Activated naive CD8-positive, alpha-beta T cell treated with anti-CD3 and anti-CD28 coated beads, Interleukin-2, amount 50 U/mL, for 16 hours (primary cell): ENCODE data around the gene ADGRL1.

Experiments
- DNase-seq: peaks from one replicate; pipeline ENCODE4 v3.0.0-alpha.2; 2020; ENCODE audit warnings: low read depth, low spot score

ADGRL1 gene

GRCh38 chr19:14112809-14113385 is 93.1 kb downstream of the ADGRL1 start:
- DNase-seq: no peak

DNA sequence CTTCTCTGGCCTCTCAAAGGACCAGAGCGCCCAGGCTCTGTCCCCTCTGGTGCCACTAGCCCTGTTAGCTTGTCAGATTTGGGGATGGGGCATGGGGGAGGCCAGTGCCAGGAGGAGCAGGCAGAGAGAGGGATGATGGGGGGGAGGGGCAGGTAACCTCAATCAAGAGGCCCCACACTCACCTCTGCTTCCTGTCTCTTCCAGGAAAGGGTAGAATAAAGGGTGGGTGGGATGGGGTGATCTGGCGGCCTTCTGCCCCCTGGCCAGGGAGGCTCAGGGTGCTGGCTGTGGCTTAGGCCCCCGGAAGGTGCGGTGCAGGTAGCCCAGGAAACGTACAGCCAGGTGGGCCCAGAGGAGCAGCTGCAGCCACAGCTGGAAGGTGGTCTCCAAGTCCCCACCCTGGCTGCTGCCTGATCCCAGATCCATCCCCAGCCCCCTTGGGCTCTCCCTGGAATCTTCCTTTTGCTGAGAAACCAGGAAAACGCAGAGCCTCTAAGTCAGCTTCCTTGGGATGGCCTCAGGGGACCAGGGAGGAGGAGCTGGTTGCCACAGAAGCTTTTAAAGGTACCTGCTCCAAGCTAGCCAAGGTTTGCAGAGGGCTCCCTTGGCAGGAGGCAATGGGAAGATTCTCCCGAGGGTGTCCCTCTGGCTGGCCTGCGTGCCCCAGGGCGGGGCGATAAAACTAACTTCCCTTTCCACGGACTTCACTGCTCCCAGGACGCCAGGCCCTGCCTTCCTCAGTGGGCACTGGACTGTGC is 93.7 kb downstream of the ADGRL1 start:
- no peak for DNase-seq

GRCh38 chr19:14111486-14111885 is 94.5 kb downstream of the ADGRL1 start:
- DNase-seq: no peak

DNA sequence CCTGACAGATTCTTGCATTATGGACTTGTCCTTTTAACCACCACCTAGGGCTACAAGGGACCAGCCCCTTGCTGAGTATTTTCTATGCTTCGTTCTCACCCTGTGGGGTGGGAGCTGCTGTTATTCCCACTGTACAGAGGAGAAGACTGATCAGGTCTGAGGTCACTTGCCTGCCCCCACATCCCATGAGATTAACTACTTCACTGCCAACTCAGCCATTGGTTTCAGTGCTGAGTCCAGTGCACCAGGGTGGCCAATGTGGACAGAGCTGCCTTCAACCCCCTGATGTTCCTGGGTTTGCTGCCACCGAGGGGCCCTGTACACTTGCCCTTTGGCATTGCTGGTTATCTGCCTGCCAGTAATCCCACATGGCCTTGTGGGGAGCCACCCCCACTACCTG is 95.3 kb downstream of the ADGRL1 start:
- DNase-seq: no peak

GRCh38 chr19:14107581-14108461 is 98.1 kb downstream of the ADGRL1 start:
- DNase-seq: no peak

DNA sequence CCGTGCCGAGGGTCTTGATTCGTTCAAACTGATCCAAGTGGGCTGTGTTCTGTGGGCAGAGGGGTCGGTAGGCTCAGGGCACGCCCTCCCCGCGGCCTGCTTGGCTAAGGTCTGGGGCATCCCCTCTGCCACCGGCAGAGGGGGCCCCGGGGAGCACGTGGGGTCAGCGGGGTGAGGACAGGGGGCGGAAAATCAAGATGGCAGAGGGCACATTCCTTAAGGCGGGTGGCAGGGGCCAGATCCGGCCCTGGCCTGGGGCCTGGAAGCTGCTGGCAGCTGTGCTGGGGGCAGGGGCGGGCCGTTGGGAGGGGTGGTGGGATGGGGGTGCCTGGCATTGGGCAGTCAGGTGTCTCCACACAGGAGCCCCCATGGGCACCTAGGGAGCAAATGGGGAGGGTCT is 99.1 kb downstream of the ADGRL1 start:
- DNase-seq: no peak

- no peak for DNase-seq
Observed at GRCh38 chr19:14105680-14106079, 100.3 kb downstream of the ADGRL1 start.

GRCh38 chr19:14103310-14103709 is 102.7 kb downstream of the ADGRL1 start:
- DNase-seq: no peak

DNA sequence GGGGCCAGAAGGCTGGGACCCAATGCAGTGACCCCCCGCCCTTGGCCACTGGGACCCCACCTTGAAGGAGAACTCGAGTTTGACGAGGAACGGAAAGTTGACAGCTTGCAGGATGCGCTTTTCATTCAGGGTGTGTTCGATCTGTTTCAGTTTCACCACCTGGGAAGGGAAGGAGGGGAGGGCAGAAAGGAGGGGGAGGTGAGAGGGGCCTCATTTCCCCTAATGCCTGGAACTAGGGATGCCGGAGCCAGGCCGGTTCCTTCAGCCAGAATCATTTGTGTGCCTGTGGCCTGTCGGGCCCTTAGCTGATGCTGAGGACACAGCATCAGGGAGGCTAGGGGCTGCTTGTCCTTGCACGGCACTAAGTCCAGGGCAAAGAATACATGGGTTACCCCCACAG is 103.2 kb downstream of the ADGRL1 start:
- no peak for DNase-seq

DNA sequence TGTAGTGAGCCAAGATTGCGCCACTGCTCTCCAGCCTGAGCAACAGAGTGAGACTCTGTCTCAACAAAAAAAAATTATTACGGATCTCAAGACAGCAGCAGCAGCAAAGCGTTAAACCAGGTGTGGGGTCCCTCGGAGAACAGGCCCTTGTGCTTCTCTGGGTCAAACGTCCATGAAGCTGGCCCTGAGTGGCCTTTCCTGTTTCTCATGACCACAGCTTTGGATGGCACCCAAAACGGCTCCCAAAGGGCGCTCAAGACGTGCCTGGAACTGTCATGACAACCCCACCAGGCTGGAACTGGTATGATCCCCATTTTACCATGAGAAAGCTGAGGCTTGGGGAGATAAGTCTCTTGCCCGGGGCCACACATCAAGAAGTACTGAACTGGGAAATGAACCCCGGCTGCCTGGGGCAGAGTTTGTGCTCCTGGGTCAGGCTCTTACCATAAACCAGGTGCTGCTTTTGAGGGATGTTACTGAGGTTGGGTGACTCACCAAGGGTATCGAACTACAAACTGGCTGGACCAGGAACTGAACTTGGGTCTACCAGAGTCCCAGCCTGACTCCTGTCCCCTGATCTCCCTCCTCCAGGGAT is 103.8 kb downstream of the ADGRL1 start:
- no peak for DNase-seq

DNA sequence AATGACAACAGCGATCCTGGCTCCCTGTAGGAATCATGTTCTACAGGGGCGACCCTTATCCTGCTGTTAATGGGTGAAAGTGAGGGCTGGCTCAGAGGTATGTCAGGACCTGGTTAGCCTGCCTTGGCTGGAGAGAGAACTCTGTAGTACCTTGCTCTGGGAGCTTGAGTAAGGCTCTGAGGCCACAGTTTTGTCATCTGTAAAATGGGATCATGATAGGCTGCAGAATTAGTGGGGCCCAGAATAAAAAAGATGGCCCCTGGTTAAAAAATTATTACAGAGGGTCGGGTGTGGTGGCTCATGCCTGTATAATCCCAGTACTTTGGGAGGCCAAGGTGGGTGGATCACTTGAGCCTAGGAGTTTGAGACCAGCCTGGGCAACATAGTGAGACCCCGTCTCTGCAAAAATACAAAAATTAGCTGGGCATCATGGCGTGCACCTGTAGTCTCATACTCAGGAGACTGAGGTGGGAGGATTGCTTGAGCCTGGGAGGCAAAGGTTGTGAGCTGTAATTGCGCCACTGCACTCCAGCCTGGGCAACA is 104.9 kb downstream of the ADGRL1 start:
- DNase-seq: no peak
